ENCODE data around the gene CEP120.

GRCh38 chr5:123305751-123306150 lies 117.5 kb downstream of the CEP120 start:
- TF ChIP-seq POLR2A (IDR thresholded peaks at IDR 0.05): no peak
- TF ChIP-seq, protein P1, sequence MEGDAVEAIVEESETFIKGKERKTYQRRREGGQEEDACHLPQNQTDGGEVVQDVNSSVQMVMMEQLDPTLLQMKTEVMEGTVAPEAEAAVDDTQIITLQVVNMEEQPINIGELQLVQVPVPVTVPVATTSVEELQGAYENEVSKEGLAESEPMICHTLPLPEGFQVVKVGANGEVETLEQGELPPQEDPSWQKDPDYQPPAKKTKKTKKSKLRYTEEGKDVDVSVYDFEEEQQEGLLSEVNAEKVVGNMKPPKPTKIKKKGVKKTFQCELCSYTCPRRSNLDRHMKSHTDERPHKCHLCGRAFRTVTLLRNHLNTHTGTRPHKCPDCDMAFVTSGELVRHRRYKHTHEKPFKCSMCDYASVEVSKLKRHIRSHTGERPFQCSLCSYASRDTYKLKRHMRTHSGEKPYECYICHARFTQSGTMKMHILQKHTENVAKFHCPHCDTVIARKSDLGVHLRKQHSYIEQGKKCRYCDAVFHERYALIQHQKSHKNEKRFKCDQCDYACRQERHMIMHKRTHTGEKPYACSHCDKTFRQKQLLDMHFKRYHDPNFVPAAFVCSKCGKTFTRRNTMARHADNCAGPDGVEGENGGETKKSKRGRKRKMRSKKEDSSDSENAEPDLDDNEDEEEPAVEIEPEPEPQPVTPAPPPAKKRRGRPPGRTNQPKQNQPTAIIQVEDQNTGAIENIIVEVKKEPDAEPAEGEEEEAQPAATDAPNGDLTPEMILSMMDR (IDR thresholded peaks at IDR 0.05 in 4 of 5, conservative IDR thresholded peaks at IDR 0.05 in 1 of 5): no peak

All from gastrocnemius medialis (tissue), 4 donors.